NCI-H2107 treated with DMSO at 0.1 percent for 48 hours (cell line): Measurements from ENCODE around the gene FCN2.

Experiments
- DNase-seq: peaks from one replicate; lab custom pipeline; 2025; ENCODE audit not compliant: unreplicated experiment; lab: John Stamatoyannopoulos, UW

Gene FCN2

DNA sequence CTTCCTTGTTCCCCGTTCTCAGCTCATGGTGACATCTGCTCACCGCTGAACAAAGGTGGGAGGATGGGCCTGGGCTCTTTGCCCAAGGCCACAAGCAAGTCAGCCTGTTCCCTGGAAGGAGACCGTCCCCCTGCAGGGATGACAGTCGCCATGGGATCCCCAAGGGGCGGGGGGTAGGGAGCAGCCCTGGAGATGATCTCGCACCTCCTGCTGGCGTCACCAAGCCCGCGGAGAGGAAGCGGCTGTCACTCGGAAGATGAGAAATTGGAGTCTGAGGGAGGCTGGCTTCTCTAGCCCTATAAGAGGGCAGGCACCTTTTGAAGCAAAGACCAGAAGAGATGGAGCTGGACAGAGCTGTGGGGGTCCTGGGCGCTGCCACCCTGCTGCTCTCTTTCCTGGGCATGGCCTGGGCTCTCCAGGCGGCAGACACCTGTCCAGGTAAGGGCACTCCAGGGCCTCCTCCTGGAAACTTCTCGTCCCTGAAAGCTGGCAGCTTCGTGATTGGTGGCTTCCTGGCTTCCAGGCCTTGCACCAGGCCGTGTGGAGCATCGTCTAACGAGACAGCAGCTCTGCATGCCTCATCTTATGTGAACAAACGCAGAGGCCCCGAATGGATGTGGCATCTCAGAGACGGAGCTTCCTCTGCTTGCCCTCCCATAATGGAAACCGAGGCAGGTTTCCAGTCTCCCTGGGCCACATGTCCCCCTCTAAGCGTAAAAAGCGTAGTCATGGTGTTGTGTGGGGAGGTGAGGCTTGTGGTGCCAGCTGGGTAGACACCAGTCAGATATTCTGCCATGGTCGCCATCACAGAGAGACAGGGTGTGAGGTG lies at the start of gene FCN2:
Gene FCN2, plus strand, starts transcription at position 327 of the 829 bp plus-strand sequence. Its CDS starts 12 bp downstream, at position 339.
- no peak for DNase-seq

DNA sequence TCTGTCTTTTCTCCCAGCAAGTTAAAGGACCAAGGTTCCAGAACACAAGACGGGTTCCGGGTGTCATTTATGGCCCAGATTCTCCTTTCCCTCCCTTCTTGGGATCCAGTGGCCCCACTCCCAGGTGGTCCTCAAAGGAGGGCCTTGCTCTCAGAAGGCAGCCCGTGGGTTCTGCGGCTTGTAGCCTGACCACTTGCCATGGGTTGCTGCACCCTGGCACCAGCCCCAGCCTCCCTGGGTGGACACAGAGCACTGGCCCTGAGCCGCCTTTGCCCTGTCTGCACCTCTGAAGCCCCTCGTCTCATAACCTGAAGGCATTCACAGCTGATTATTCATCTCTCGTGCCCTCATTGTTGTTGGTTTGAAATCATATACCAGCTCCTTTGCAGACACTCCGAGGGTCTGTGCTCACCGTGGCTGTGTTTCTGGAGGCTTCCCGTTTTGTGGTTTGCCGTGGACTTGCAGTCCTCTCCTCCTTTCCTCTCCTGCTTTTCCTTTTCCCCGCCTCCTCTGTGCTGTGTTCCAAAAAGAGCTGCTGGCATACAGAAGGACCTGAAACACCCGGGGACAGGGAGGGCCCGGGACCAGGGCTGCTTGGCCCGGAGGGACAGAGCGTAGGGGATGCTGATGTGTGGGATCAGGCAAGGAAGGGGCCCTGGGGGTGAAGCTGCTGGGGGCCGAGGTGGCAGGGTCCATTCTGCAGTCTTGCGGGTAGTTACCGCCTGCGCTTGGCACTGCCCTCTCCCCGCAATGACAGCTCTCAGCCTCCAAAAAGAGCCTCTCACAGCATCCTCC lies 49.5 kb upstream of the FCN2 start:
- no peak for DNase-seq

DNA sequence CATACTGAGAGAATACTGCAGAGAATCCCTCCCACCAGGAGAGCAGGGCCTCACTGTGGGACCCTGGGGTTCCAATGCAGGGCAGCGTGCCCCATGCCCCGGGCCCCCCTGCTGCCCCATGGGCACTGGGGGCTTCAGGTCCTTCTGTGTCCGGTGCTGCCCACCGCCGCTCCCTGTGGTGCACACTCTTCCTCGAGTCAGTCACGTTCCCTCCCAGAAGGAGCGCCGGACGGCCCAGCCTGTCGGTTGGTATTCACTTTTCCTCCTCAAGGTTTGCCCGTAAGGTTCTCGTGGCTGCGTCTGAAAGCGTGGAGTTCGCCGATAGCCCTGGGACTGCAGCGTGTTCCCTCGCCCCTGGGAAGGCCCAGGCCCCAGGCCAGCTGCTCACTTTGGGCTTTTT lies 48.1 kb upstream of the FCN2 start:
- DNase-seq: no peak

DNA sequence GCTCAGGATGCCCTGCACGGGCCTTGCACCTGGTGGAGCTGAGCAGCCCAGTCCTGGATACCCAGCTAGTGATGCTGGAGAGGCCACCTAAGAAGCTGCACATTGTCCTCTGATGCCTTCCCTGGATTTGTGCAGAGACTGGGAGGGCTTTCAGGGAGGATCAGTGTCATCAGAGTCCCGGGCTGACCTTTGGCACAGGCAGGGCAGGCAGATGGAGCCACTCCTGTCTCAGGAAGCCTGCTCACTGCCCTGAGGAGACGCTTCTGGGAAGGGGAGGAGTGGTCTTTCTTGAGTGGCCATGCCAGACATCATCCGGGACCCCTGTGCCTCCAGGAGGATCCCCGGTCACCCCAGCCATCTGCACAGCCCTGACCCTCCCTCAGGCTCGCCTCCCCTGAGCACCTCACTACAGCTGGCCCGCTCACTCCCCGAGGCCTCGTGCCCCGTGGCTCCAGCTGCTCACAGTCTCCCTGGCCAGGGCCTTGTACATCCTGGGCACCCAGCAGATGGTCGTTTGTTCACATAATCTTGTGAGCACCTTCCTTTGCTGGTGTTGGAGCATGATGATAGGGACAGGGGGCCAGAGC lies 47.2 kb upstream of the FCN2 start:
- no peak for DNase-seq

DNA sequence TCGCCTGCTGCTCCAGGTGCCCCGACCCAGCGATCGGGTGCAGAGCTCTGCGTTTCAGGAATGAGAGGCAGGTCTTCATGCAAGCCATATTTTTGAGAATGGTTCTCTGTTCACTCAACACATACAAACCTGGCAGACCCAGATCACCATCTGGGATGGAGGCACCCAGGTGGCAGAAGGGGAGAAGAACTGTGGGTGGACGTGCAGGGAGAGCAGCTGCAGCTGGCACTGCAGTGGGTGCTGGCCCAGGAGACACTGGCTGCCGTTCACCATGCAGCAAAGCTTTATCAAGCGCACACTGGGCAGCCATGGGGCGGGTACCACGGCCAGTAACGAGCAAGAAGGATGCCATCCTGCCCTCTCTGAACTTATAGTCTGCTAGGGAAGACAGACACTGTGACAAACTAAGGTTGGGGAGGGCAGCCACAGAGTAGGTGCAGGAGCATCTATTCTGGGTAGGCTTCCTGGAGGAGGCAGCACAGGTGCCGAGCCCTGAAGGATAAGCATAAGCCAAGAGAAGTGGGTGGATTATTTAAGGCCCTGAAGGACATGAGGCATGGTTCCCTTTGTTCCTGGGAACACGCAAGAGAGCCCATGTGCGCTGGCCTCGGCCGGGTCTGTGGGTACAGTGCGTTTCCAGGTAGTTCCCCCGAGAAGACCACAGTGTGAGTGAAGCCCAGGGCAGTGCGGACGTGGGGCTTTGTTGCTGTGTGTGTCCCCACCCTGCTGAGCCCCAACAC lies 46.2 kb upstream of the FCN2 start:
- DNase-seq: no peak

DNA sequence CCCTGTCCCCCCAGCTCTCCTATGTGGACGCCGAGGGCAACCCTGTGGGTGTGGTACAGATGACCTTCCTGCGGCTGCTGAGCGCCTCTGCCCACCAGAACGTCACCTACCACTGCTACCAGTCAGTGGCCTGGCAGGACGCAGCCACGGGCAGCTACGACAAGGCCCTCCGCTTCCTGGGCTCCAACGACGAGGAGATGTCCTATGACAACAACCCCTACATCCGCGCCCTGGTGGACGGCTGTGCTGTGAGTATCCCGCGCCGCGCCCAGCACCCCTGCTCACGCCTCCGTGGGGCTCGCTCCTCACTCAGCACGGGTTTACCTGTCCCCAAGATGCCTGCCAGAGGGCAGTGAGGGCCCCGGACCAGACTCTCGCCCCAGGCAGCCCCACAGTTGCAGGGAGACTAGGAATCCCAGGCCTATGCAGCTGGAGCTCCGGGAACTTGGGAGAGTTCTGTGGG lies 45.6 kb upstream of the FCN2 start:
- no peak for DNase-seq

DNA sequence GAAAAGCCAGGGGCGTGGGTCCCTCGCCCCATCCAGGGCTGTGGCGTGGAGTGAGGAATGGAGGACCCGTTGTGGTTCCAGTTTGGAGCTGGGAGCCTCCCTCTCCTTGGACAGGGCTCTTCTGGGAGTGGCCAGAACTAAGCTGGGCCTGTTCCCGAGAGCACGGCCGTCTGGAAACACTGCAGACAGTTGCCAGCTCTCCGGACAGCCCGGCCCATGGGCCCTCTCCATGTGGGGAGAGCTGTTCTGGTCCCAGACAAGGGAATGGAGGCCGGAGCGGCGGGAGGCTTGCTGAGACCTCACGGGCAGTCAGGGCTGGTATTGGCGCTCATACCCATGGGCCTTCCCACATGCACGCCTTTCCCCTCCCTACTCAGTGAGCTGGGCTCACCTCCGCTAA lies 45.2 kb upstream of the FCN2 start:
- no peak for DNase-seq

DNA sequence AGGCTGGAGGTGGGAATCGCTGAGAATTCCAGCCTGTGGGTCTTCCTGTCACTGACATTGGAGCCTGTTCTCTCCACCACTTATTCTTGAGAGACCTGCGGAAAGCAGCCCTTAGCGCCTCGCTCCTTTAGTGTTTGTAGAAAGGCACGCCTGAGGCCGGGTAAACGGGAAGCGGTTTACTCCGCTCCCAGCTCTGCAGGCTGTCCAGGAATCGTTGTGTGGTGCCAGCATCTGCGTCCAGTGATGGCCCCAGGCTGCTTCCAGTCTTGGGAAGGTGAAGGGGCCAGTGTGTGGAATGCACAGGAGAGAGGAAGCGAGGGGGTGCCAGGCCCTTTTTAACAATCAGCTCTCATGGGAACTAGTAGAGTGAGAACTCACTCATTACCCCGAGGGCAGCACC lies 44.6 kb upstream of the FCN2 start:
- DNase-seq: no peak

DNA sequence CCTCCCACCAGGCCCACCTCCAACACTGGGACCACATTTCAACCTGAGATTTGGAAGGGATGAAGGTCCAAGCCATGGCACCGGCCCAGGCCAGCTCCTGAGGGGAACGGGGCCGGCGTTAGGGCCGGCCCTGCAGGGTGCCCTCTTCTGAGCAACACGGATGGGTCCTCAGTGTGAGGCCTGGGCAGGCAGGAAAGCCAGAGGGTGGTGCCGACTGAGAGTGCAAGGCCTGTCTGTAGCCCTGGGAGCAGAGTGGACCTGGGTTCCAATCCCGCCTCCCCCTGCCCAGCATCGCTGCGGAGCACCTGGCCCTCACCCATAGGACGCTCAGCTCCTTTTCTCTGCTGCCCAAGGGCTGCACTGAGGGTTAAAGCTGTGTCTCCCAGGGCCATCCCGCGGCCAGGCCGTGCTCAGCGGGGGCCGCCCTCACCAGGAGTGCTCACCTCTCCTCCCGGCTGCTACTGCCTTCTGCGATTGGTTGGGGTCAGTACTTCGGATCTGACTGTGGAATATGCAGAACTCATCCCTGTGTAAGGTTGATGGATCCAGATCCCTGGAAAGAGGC lies 44.1 kb upstream of the FCN2 start:
- DNase-seq: no peak

DNA sequence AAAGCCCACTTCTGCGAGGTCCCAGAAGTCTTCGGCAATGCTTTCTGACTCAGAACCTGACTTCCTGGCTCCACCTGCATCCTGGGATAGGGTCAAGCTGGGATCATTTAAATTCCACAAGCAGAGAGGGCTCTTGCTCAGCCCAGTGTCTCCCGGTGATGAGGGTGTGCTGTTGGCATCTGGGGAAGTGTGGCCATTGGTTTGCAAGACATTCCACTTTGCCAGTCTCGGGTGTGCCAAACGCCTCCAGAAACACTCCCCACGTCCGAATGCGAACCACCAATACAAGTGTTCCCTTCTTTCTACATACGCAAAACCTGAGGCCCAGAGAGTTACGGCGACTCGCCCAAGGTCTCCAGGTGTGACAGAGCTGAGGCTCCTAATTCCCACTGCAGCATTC lies 43.1 kb upstream of the FCN2 start:
- no peak for DNase-seq

DNA sequence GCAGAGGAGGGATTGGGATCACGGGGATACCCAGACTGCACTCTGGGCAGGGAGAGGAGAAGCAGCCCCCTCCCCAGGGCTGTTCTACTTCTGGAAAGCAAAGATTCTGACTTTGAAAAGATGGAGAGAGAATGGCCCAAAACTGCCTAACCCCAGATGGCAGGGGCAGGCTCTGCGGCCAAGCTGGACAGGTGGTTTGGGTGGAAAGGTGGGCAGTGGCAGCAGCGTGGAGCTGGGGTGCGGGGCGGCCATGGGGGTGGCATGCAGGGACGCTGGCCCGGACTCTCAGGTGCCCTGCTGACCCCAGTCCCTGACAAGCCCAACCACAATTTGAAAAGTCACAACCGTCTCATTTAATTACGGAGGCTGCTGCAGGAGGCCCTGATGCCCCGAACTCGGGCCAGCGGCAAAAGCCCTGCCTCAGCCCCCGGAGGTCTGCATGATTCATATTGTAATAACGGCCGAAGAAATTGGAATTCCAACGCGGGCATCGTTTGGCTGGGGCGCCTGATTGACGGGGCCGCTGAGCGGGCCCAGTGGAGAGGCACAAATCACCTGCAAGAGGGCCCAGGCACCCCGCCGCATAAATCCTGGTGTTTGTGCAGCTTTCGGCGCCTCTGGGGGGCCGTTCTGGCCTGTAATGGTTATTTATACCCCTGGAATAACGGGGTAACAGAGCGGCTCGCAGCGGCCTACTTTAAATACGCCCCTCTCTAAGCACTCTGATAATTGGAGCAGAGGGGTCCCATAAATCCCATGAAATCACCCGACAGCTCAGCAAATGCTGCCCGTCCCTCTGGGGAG lies 41.8 kb upstream of the FCN2 start:
- DNase-seq: no peak

DNA sequence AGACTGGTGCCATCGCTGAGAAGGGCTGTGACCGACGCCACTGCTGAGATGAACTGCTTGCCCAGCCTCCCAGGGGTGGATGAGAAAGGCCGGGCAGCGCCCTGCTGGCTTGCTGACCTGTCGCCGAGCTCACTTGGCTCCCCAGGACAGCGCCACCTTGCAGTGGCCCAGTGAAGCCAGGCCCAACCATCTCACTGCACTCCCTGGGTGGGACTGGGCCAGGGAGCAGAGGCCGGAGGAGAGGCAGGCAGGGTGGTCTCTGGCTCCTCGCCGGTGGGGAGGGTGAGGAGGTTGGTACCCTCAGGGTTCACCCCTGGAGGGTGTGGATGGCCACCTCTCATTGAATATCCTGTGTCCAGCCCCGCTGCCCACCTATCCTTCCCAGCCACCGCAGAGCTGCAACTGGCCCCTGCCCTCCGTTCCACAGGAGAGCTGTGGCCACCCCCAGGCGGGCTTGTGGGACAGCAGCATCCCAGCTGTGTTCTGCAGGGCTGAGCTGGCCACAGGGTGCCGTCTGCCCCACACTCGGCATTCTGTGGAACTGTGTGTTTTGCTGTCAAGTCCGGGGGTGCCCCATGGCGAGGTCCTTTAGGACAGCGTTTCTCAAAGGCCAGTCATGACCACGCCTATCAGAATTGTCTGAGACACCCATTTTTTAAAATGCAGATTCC lies 41.0 kb upstream of the FCN2 start:
- no peak for DNase-seq

DNA sequence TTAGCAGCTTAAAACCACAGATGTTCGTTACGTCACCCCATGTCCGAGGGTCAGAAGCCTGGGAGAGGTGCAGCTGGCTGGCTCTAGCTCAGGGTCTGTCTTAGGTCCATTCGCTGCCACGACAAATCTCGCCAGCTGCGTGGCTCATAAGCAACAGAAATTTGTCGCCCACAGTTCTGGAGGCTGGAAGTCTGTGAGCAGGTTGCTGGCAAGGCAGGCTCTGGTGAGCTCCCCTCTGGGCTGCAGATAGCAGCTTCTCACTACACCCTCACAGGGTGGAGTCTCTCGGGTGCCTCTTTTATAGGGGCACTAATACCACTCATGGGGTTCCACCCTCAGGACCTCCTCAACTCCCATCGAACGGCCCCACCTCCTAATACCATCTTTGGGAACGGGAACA lies 40.1 kb upstream of the FCN2 start:
- no peak for DNase-seq

DNA sequence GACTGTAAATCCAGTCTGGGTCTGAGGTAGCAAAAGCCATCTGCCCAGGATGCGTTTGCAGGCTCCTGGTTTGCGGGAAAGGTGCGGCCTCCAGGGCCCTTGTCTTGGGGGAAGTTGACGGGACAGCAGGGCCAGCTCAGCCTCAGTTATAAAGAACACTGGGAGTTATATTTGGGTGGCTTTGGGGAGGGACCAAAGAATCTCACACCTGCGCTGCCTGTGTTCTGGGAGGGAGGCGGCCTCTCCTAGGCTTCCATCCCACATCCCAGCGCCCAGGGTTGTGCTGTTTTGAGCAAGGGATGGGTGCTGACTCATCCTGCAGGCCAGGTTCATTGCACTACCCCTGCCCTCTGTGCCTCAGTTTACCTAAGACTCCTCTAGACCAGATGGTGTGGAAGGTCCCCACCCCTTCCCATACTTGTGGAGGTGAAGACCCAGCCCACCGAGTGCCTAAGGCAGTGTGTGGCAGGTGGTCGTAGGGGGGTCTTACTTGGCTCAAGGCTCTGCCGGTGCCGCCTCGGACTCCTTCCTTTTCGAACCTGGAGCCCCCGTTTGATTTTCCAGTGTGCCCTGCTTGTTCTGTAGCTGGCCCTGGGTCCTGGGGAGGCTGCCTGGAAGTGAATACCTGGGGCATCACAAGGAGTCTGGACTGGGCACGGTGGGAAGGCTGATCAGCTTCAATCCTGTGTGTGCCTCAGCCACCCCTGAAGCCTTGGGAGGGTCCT lies 39.3 kb upstream of the FCN2 start:
- DNase-seq: no peak

DNA sequence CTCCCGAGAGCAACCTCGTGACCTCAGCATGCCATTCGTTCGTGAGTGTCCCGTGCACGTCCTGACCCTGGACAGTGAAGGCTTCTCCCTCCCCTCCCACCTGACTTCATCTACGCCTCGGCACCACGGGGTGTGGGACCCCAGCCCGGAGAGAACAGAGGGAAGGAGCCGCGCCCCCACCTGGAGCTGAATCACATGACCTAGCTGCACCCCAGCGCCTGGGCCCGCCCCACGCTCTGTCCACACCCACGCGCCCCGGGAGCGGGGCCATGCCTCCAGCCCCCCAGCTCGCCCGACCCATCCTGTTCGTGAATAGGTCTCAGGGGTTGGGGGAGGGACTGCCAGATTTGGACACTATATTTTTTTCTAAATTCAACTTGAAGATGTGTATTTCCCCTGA lies 38.3 kb upstream of the FCN2 start:
- no peak for DNase-seq

DNA sequence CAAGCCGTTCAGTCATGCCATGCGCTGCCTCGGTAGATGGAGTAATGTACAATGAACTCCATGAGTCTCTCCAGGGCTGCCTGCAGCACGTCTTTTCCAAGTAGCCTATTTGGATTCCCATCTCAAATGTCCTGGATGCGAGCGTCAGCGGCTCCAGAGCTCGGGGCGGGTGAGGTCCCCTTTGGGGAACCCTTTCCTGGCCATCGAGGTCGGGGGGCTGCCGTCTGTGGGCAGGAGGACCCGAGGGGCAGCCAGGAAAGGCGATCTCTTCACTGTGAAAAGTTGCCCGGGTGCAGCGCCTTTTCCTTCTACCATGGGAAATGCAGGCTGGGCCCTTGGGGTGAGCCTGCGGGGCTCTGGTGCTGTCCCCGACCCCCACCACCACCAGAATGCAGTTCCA lies 36.9 kb upstream of the FCN2 start:
- DNase-seq: no peak

DNA sequence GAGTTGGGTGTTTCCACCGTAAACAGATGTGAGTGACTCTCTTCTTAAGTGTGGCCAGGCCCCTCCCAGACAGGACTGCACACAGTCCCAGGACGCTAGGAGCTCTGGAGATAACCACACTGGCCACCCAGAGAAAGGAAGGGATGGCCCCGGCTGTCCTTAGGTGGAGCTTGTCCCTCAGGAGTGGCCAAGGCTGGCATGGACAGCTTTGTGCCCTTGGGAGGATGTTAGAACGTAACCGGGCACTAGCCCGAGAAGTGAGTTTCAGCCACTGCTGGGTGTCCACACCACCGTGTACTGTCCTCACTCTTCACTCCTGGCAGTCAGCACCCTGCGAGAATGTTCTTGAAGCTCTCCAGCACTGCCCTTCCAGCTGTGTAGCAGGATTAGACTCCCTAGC lies 35.8 kb upstream of the FCN2 start:
- no peak for DNase-seq

DNA sequence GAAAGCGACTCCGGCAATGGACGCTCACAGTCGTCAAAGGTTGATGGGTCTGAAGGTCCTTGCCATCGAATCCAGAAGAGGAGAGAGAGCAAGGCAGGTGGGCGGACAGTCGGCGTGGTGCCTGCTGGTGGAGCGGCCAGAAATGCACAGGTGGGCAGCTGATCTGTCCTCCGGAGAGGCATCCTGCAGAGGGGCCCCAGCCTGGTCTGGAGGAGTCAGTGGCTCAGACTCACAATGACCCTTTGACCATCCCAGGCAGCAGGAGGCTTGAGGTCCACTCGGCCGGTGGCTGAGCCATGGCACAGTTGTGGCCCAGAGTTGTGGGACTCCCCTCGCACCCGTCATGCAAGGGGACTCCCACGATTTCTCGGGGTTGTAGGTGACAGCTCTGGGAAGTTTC lies 34.4 kb upstream of the FCN2 start:
- DNase-seq: no peak

DNA sequence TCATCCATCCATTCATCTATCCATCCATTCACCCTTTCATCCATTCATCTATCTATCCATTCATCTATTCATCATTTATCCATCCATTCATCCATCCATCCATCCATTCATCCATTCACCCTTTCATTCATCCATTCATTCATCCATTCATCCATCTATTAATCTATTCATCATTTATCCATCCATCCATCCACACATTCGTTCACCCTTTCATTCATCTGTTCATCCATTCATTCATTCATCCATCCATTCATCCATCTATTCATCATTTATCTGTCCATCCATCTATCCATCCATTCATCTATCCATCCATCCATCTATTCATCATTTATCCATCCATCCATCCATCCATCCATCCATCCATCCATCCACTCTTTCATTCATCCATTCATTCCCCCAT lies 33.9 kb upstream of the FCN2 start:
- no peak for DNase-seq
